K562 (cell line): ENCODE data around the gene SLC39A6. TPM values are rescaled to one million over a fixed set of nuclear protein-coding genes. Genes with fewer than 3 reads are reported as not detected.
"Not testable (repeated sequence)": the region's sequence is repeated elsewhere in the genome, so short reads cannot be mapped to it uniquely, and the experiment has no call there.

Experiments
- ATAC-seq: fragments of 200-7000 bp; cut with Tn5 transposase; 3 replicates; pipeline ENCODE4 v1.9.1; 2020; ENCODE audit warnings: moderate library complexity
- BruUV-seq: library from RNA; stranded (reverse); fragments of 400-500 nt; replicated peaks from 2 replicates; lab custom pipeline; 2021; lab: Mats Ljungman, UMichigan
- CTCF ChIA-PET: fragments of 300-600 bp; formaldehyde crosslinking; extraction: SDS; loops from one replicate; lab custom pipeline; 2021; ENCODE audit warnings: low intra/inter-chr PET ratio; lab: Yijun Ruan, JAX
- POLR2A ChIA-PET: fragments of 300-600, 350-650 bp; sonication (Branson Sonifier 250); formaldehyde crosslinking; extraction: SDS; loops from one replicate; lab custom pipeline; 2021; ENCODE audit warnings: antibody characterized with exemption, inconsistent platforms; lab: Yijun Ruan, JAX
- DNase-seq, 4 experiments: peaks; one replicate each; pipeline versions ENCODE4 v3.0.0 to v3.0.0-alpha.2; 2011 to 2018; ENCODE audit warnings: low spot score in 3 of 4, mixed read lengths in 3 of 4; ENCODE audit errors: extremely low read depth in 1 of 4
- FAIRE-seq: peaks from 2 replicates; lab custom pipeline; 2011; peaks lifted over from hg19 to GRCh38; lab: Jason Lieb, UNC
- H2AFZ ChIP-seq: 2 replicates; pipeline ENCODE4 v1.6.0; 2011; ENCODE audit warnings: low read depth, low read length, control low read depth, inconsistent platforms
- H3K27ac ChIP-seq: fragments of 200-600 bp; 3 replicates; pipeline ENCODE4 v1.8.0; 2011; ENCODE audit warnings: low read depth, mild to moderate bottlenecking, control low read depth, inconsistent platforms, low read length, moderate library complexity, mixed read lengths; ENCODE audit errors: extremely low read depth
- H3K27me3 ChIP-seq, 2 experiments: fragments of 300-600 bp in 1 of 2; 2 replicates in 1 of 2; 3 replicates in 1 of 2; pipeline versions ENCODE4 v1.6.0 to v1.8.0; 2011; ENCODE audit warnings: inconsistent platforms in 2 of 2, low read length in 2 of 2, mild to moderate bottlenecking in 1 of 2, mixed read lengths in 1 of 2, moderate library complexity in 1 of 2; ENCODE audit not compliant: control insufficient read depth in 2 of 2, insufficient read depth in 2 of 2
- H3K36me3 ChIP-seq: fragments of 300-600 bp; 3 replicates; pipeline ENCODE4 v1.8.0; 2011; ENCODE audit warnings: mild to moderate bottlenecking, low read length, inconsistent platforms; ENCODE audit not compliant: control insufficient read depth, insufficient read depth
- H3K4me1 ChIP-seq, 2 experiments: fragments of 200-600 bp in 1 of 2; replicated peaks in 1 of 2; 2 replicates in 1 of 2; 3 replicates in 1 of 2; pipeline versions ENCODE4 v1.5.1 to v1.8.0; 2011; ENCODE audit warnings: inconsistent platforms in 2 of 2, low read length in 2 of 2, mild to moderate bottlenecking in 1 of 2, mixed read lengths in 1 of 2, moderate library complexity in 1 of 2; ENCODE audit not compliant: control insufficient read depth in 2 of 2, insufficient read depth in 2 of 2
- H3K4me2 ChIP-seq: 2 replicates; pipeline ENCODE4 v1.6.1; 2011; ENCODE audit warnings: low read length, control low read depth, inconsistent platforms, mixed read lengths; ENCODE audit not compliant: insufficient read depth
- H3K4me3 ChIP-seq: fragments of 200-600 bp; sonication (generic), shearing (Covaris generic); 2 replicates; pipeline ENCODE4 v1.5.1; 2016; ENCODE audit warnings: control low read depth, inconsistent platforms
- H3K79me2 ChIP-seq: fragments of 200-600 bp; 3 replicates; pipeline ENCODE4 v1.8.0; 2011; ENCODE audit warnings: low read length, inconsistent platforms; ENCODE audit not compliant: control insufficient read depth, insufficient read depth
- H3K9ac ChIP-seq, 2 experiments: 2 replicates each; pipeline versions ENCODE4 v1.6.0 to v1.6.1; 2011; ENCODE audit warnings: low read depth in 2 of 2, low read length in 2 of 2, control low read depth in 1 of 2, inconsistent platforms in 1 of 2, mild to moderate bottlenecking in 1 of 2, mixed read lengths in 1 of 2; ENCODE audit not compliant: insufficient read depth in 1 of 2
- H3K9me1 ChIP-seq: one replicate; pipeline ENCODE4 v1.6.0; 2011; ENCODE audit warnings: inconsistent platforms, mild to moderate bottlenecking, low read length, moderate library complexity; ENCODE audit not compliant: control insufficient read depth, insufficient read depth
- H3K9me3 ChIP-seq: replicated peaks from 2 replicates; pipeline ENCODE4 v1.5.1; 2011; ENCODE audit warnings: low read depth, low read length, inconsistent platforms; ENCODE audit not compliant: control insufficient read depth, insufficient read depth
- H4K20me1 ChIP-seq: replicated peaks from 2 replicates; pipeline ENCODE4 v1.6.1; 2011; ENCODE audit warnings: low read length, inconsistent platforms, mixed read lengths; ENCODE audit not compliant: control insufficient read depth, insufficient read depth
- HEY1 ChIP-seq: fragments of 250-450 bp; sonication (Bioruptor Pico); IDR thresholded peaks from 2 replicates; pipeline ENCODE4 v1.5.0; 2020; ENCODE audit warnings: mild to moderate bottlenecking, moderate library complexity, borderline replicate concordance
- HMG20B ChIP-seq: fragments of 250-450 bp; sonication (Bioruptor Pico); IDR thresholded peaks from 2 replicates; pipeline ENCODE4 v1.5.0; 2021; ENCODE audit warnings: mild to moderate bottlenecking
- MEF2A ChIP-seq: IDR thresholded peaks from 2 replicates; pipeline ENCODE4 v1.6.1; 2011; ENCODE audit warnings: low read depth, mild to moderate bottlenecking, low read length, moderate library complexity; ENCODE audit not compliant: control insufficient read depth
- PCBP1 ChIP-seq: fragments of 200-400 bp; formaldehyde crosslinking; IDR thresholded peaks from 2 replicates; pipeline ENCODE4 v1.6.1; 2018; ENCODE audit warnings: mild to moderate bottlenecking, low read depth, low read length; ENCODE audit not compliant: poor library complexity, severe bottlenecking
- PKNOX1 ChIP-seq: fragments of 450-650 bp; IDR thresholded peaks from 2 replicates; pipeline ENCODE4 v1.6.1; 2016
- RFX5 ChIP-seq: IDR thresholded peaks from 2 replicates; pipeline ENCODE4 v1.6.1; 2011; ENCODE audit warnings: low read depth, mild to moderate bottlenecking, improper control_type of control experiment, low read length
- SP1 ChIP-seq: sonication (generic); formaldehyde crosslinking; IDR thresholded peaks from 2 replicates; pipeline ENCODE4 v1.8.1; 2022; ENCODE audit warnings: mild to moderate bottlenecking, missing genetic modification reagents
- TEAD4 ChIP-seq, 2 experiments: sonication (generic) in 1 of 2; formaldehyde crosslinking in 1 of 2; IDR thresholded peaks; 2 replicates each; pipeline versions ENCODE4 v1.6.1 to v1.8.0; 2012 to 2022; ENCODE audit warnings: borderline replicate concordance in 1 of 2, inconsistent platforms in 1 of 2, low read length in 1 of 2, mild to moderate bottlenecking in 1 of 2, missing genetic modification reagents in 1 of 2
- ZNF124 ChIP-seq: sonication (generic); formaldehyde crosslinking; IDR thresholded peaks from 2 replicates; pipeline ENCODE4 v1.8.1; 2022; ENCODE audit warnings: missing genetic modification reagents
- ZNF79 ChIP-seq: fragments of 250-450 bp; sonication (Bioruptor Pico); IDR thresholded peaks from 2 replicates; pipeline ENCODE4 v1.4.0; 2020; ENCODE audit warnings: low read depth, mild to moderate bottlenecking, moderate library complexity
- WGBS: fragments of 100-300 bp; shearing (Covaris generic); methylation state at CpG from one replicate; pipeline ENCODE4 v1.1.6; 2016; ENCODE audit warnings: low coverage, mixed read lengths; ENCODE audit not compliant: insufficient coverage; ENCODE audit errors: missing lambda C conversion rate; 5-methylcytosine and 5-hydroxymethylcytosine counted together
- in situ Hi-C: fragments of 300-500 bp; cut with MboI; formaldehyde crosslinking; loops from 4 replicates; pipeline ENCODE4 v1.15.0; 2018; ENCODE audit warnings: inconsistent platforms, mixed read lengths
- intact Hi-C: fragments of 100-400 bp; cut with micrococcal nuclease; formaldehyde crosslinking; loops from 2 replicates; pipeline ENCODE4 v1.14.2; 2022
- polyA plus RNA-seq, 8 experiments: library from polyadenylated mRNA; depleted of rRNA in 4 of 8; stranded (reverse) in 5 of 8; unstranded in 3 of 8; fragments of >200 nt; fragmentation: Nextera tagmentation in 2 of 8; fragmentation: Illumina TruSeq in 1 of 8; extraction: Ambion mirVana in 2 of 8; extraction: Trizol in 1 of 8; gene quantifications; 2 replicates each; pipeline versions ENCODE4 v1.2.1 to v1.2.3, GENCODE V29; 2011 to 2014; ENCODE audit warnings: inconsistent platforms in 1 of 8, missing spikeins in 1 of 8
- total RNA-seq, 7 experiments: library from RNA; depleted of rRNA in 6 of 7; stranded (reverse); fragments of >200 nt in 6 of 7; fragmentation: Illumina TruSeq in 2 of 7; extraction: Trizol in 2 of 7; gene quantifications; 2 replicates each; pipeline versions ENCODE4 v1.2.1 to v1.2.3, GENCODE V29; 2011 to 2021; ENCODE audit warnings: low replicate concordance in 1 of 7

Gene SLC39A6
- total and polyA plus RNA-seq, 9 of the 15 experiments (the other 6 are each of a cell fraction or from before 2014, with no cell fraction given), result 5.6 to 23.8 (median 17.4) TPM

DNA sequence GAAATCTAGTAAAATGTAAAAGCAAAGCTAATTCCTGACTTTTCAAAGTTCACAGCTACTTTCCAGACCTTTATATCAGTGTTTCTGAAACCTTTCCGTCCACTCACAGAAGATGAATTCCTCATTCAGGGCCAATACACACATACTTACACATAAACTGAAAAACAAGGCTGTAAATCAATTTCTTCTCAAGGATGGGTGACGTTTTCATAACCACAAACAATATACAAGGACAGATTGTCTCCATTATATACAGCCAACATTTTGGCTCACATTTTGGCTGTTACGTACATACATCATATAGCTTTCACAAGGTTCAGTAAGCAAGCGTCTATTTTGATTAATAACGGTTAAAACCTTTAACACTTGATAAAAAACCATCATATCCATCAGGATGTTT is 63.1 kb downstream of the SLC39A6 start (continued):
- TF ChIP-seq TEAD4 (IDR thresholded peaks at IDR 0.05; ENCODE audit: low read length), result 0 out of 2 replicates have a peak, but pooled peaks have one; percentile 5
- no peak for TF ChIP-seq TEAD4 (CRISPR knock-in tag; IDR thresholded peaks at IDR 0.05; ENCODE audit: borderline replicate concordance)
- no peak for TF ChIP-seq ZNF79 (CRISPR knock-in tag)
- no peak for TF ChIP-seq RFX5
- peak; percentile 88 for TF ChIP-seq PKNOX1
- no peak for TF ChIP-seq MEF2A
- TF ChIP-seq ZNF124 (CRISPR knock-in tag), result no peak
- no peak for TF ChIP-seq HMG20B (CRISPR knock-in tag)
- no peak for TF ChIP-seq PCBP1
- TF ChIP-seq HEY1 (CRISPR knock-in tag), result no peak
- no peak for TF ChIP-seq SP1 (CRISPR knock-in tag)
- TF ChIP-seq, all 486 proteins: peak for 5

DNA sequence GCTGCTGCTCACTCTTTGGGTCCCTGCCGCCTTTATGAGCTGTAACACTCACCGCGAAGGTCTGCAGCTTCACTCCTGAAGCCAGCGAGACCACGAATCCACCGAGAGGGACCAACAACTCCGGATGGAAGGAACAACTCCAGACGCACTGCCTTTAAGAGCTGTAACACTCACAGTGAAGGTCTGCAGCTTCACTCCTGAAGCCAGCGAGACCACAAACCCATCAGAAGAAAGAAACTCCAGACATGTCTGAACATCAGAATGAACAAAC is 64.4 kb downstream of the SLC39A6 start:
- Histone ChIP-seq H3K79me2 (peaks cover 78% of the 10 kb centered on the region), H3K36me3 (peaks cover 19% of the 10 kb centered on the region; the same call in 2 of the 3 replicates)
- H3K4me1 ChIP-seq, in situ Hi-C loops, H3K27ac ChIP-seq, H3K4me3 ChIP-seq, FAIRE-seq, H3K4me2 ChIP-seq, H2AFZ ChIP-seq, ATAC-seq, H3K9me1 ChIP-seq, BruUV-seq, DNase-seq, intact Hi-C loops, H3K9ac ChIP-seq, H3K27me3 ChIP-seq, H3K9me3 ChIP-seq, CTCF ChIA-PET, H4K20me1 ChIP-seq: not testable (repeated sequence)
- POLR2A ChIA-PET, result interaction anchor here (0.6 to 2.5 kb wide), 8 partner anchors 10 to 586 kb away, joined by 3 to 8 read pairs (median 4); no protein-coding TSS in a partner anchor
- WGBS, result 96% methylated on average over 9 of the region's 9 CpGs
